GM18867 (cell line): ENCODE data around the gene MRPS30.
A peak's percentile ranks its signal among the peaks of the same experiment; 100 is the strongest.
"Not testable (repeated sequence)": the region's sequence is repeated elsewhere in the genome, so short reads cannot be mapped to it uniquely, and the experiment has no call there.

Experiments used
- ATAC-seq: cut with Tn5 transposase; IDR thresholded peaks from one replicate; pipeline ENCODE4 v1.9.1; 2021; ENCODE audit warnings: mild to moderate bottlenecking, moderate library complexity; ENCODE audit not compliant: unreplicated experiment

The MRPS30 gene

GRCh38 chr5:44814761-44815160 is 6.0 kb downstream of the MRPS30 start:
- no peak for ATAC-seq

GRCh38 chr5:44821164-44821563 is 12.4 kb downstream of the MRPS30 start:
- ATAC-seq, result no peak

GRCh38 chr5:44824662-44825061 is 15.9 kb downstream of the MRPS30 start:
- not testable (repeated sequence) for ATAC-seq

GRCh38 chr5:44827681-44828080 is 18.9 kb downstream of the MRPS30 start:
- no peak for ATAC-seq

GRCh38 chr5:44828719-44829118 is 20.0 kb downstream of the MRPS30 start:
- ATAC-seq, result no peak

GRCh38 chr5:44830951-44831350 is 22.2 kb downstream of the MRPS30 start:
- no peak for ATAC-seq

- ATAC-seq, result no peak
Measured at GRCh38 chr5:44833249-44833648, 24.5 kb downstream of the MRPS30 start.

GRCh38 chr5:44835693-44836092 is 26.9 kb downstream of the MRPS30 start:
- no peak for ATAC-seq

GRCh38 chr5:44839018-44839681 is 30.4 kb downstream of the MRPS30 start:
- no peak for ATAC-seq

- no peak for ATAC-seq
Measured at GRCh38 chr5:44842496-44843282, 33.9 kb downstream of the MRPS30 start.

- no peak for ATAC-seq
Measured at GRCh38 chr5:44844744-44845143, 36.0 kb downstream of the MRPS30 start.

- ATAC-seq, result no peak
Measured at GRCh38 chr5:44845777-44846176, 37.0 kb downstream of the MRPS30 start.

- ATAC-seq, result no peak
Measured at GRCh38 chr5:44847206-44847852, 38.6 kb downstream of the MRPS30 start.

- ATAC-seq, result no peak
Measured at GRCh38 chr5:44860267-44860666, 51.5 kb downstream of the MRPS30 start.

- ATAC-seq, result peak; percentile 88
Measured at GRCh38 chr5:44862808-44863207, 54.1 kb downstream of the MRPS30 start.
